ENCODE measurements around the gene KCNAB1. TPM values are rescaled to one million over a fixed set of nuclear protein-coding genes. Genes with fewer than 3 reads are reported as not detected.

The KCNAB1 gene
- total and polyA plus RNA-seq, 2 of the 8 experiments (the other 6 are each of a cell fraction or from before 2014, with no cell fraction given), result 0.51 to 2.3 TPM

DNA sequence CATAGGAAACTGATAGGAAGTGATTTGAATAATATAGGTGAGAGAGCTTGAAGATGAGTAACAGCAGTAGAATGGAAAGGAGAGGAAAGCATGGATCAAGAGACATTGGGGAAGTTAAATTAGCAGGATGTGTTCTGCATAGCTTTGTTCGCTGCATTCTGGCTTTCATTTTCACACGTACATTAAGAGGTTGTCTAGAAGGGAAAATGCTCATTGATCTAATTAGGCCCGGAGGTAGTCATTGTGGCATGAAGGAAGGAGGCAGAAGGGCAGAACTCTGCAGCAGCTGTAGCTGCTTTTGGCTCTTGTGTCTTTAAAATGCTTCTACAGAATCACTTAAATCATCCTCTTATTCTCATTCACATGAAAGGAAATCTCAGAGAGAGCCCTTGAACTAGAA, 40.3 kb downstream of the KCNAB1 start (continued):
- TF ChIP-seq GABPA (IDR thresholded peaks at IDR 0.05; ENCODE audit: borderline replicate concordance, insufficient read depth, low read length) (no peak), CEBPB (IDR thresholded peaks at IDR 0.05; ENCODE audit: low read depth, low read length) (no peak), USF2 (IDR thresholded peaks at IDR 0.05; ENCODE audit: low read length) (no peak), ATF3 (IDR thresholded peaks at IDR 0.05; ENCODE audit: insufficient read depth, low read depth, low read length) (no peak)

Measured in H1 (cell line).